Retinal pigment epithelial cell (primary cell): ENCODE measurements around the gene DMD.

ENCODE experiments used
- DNase-seq: peaks from one replicate; pipeline ENCODE4 v3.0.0-alpha.2; 2010; ENCODE audit warnings: low read depth
- H3K4me3 ChIP-seq: 2 replicates; pipeline ENCODE4 v1.5.1; 2011; ENCODE audit warnings: mild to moderate bottlenecking, low read length, control low read depth, moderate library complexity
- CTCF ChIP-seq: conservative IDR thresholded peaks from 2 replicates; pipeline ENCODE4 v1.5.1; 2011; ENCODE audit warnings: low read depth, low read length, control low read depth, inconsistent platforms

The DMD gene

GRCh38 chrX:31708116-31708515 is 1503.2 kb downstream of the DMD start:
- H3K4me3 ChIP-seq = no peak overlapping the region
- no peak for DNase-seq
- no peak for TF ChIP-seq CTCF

- TF ChIP-seq CTCF = no peak
- peak; percentile 32 for DNase-seq
- H3K4me3 ChIP-seq = no peak overlapping the region
Measured at GRCh38 chrX:31706466-31706865, 1504.9 kb downstream of the DMD start.

- no peak for TF ChIP-seq CTCF
- no peak for DNase-seq
- H3K4me3 ChIP-seq = no peak overlapping the region
Measured at GRCh38 chrX:31705816-31706215, 1505.5 kb downstream of the DMD start.

- no peak for TF ChIP-seq CTCF
- H3K4me3 ChIP-seq = no peak overlapping the region
- no peak for DNase-seq
Measured at GRCh38 chrX:31704938-31705337, 1506.4 kb downstream of the DMD start.

- no peak overlapping the region for H3K4me3 ChIP-seq
- no peak for DNase-seq
- TF ChIP-seq CTCF = no peak
Measured at GRCh38 chrX:31702222-31702621, 1509.1 kb downstream of the DMD start.

- TF ChIP-seq CTCF = no peak
- DNase-seq = no peak
- no peak overlapping the region for H3K4me3 ChIP-seq
Measured at GRCh38 chrX:31697294-31697916, 1513.9 kb downstream of the DMD start.

- H3K4me3 ChIP-seq = no peak overlapping the region
- DNase-seq = no peak
- no peak for TF ChIP-seq CTCF
Measured at GRCh38 chrX:31679861-31680260, 1531.5 kb downstream of the DMD start.
